ENCODE measurements around the gene IQSEC3. TPM values are rescaled to one million over a fixed set of nuclear protein-coding genes. Genes with fewer than 3 reads are reported as not detected.

The IQSEC3 gene
- total and polyA plus RNA-seq, 2 experiments from 2014 or later: 0.70 to 2.7 TPM

GRCh38 chr12:155006-155405, 88.4 kb downstream of the IQSEC3 start:
- Histone ChIP-seq H3K9me2 (replicated peaks; ENCODE audit: insufficient read depth) (no peaks in the 10 kb centered on the region), H3K79me2 (no peaks in the 10 kb centered on the region), H3K27me3 (no peaks in the 10 kb centered on the region), H3K36me3 (replicated peaks; ENCODE audit: insufficient read depth, low read depth) (no peaks in the 10 kb centered on the region), H3K4me2 (no peak overlapping the region), H2AFZ (no peak overlapping the region), H3K27ac (no peak overlapping the region), H4K20me1 (ENCODE audit: insufficient read depth, poor library complexity, severe bottlenecking) (no peaks in the 10 kb centered on the region), H3K9me3 (ENCODE audit: low read depth) (no peaks in the 10 kb centered on the region), H3K4me3 (no peak overlapping the region), H3K4me1 (ENCODE audit: insufficient read depth) (peaks cover 9% of the 10 kb centered on the region)
- DNase-seq (ENCODE audit: low spot score): no peak
- 91% methylated on average over 9 of the region's 9 CpGs for WGBS (ENCODE audit: low lambda C conversion rate, missing lambda C conversion rate)
- no peak for TF ChIP-seq EZH2 (IDR thresholded peaks at IDR 0.05; ENCODE audit: borderline replicate concordance)
- no peak for TF ChIP-seq EZH2phosphoT487 (IDR thresholded peaks at IDR 0.05; ENCODE audit: low read depth, severe bottlenecking, unreplicated experiment)
- TF ChIP-seq, protein P1, sequence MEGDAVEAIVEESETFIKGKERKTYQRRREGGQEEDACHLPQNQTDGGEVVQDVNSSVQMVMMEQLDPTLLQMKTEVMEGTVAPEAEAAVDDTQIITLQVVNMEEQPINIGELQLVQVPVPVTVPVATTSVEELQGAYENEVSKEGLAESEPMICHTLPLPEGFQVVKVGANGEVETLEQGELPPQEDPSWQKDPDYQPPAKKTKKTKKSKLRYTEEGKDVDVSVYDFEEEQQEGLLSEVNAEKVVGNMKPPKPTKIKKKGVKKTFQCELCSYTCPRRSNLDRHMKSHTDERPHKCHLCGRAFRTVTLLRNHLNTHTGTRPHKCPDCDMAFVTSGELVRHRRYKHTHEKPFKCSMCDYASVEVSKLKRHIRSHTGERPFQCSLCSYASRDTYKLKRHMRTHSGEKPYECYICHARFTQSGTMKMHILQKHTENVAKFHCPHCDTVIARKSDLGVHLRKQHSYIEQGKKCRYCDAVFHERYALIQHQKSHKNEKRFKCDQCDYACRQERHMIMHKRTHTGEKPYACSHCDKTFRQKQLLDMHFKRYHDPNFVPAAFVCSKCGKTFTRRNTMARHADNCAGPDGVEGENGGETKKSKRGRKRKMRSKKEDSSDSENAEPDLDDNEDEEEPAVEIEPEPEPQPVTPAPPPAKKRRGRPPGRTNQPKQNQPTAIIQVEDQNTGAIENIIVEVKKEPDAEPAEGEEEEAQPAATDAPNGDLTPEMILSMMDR (IDR thresholded peaks at IDR 0.05; ENCODE audit: poor library complexity): no peak

DNA sequence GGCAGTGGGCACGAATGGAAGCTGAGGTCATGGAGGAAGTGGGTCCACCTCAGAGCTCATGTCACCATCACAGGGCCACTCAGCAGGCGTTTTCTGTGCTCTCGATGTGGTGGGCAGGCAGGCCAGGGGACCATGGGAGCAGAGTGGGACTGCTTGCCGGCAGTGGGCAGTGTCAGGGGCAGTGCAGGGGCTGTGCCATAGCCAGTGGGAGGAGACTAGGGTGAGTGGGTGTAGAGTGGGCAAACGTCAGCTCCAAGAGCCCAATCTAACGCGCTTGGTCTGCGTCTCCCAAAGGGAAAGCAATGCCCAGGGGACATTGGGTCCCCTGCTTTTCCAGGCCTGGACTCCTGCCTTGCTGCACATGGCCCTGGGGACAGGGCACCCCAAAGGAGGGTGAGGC, 89.1 kb downstream of the IQSEC3 start:
- Histone ChIP-seq H3K27me3 (no peaks in the 10 kb centered on the region), H3K4me1 (ENCODE audit: insufficient read depth) (peaks cover 9% of the 10 kb centered on the region), H3K79me2 (no peaks in the 10 kb centered on the region), H4K20me1 (ENCODE audit: insufficient read depth, poor library complexity, severe bottlenecking) (no peaks in the 10 kb centered on the region), H3K4me2 (no peak overlapping the region), H3K36me3 (replicated peaks; ENCODE audit: insufficient read depth, low read depth) (no peaks in the 10 kb centered on the region), H3K9me2 (replicated peaks; ENCODE audit: insufficient read depth) (no peaks in the 10 kb centered on the region), H2AFZ (no peak overlapping the region), H3K9me3 (ENCODE audit: low read depth) (no peaks in the 10 kb centered on the region), H3K27ac (no peak overlapping the region), H3K4me3 (no peak overlapping the region)
- no peak for DNase-seq (ENCODE audit: low spot score)
- 91% methylated on average over 8 of the region's 8 CpGs for WGBS (ENCODE audit: low lambda C conversion rate, missing lambda C conversion rate)
- TF ChIP-seq EZH2 (IDR thresholded peaks at IDR 0.05; ENCODE audit: borderline replicate concordance): no peak
- no peak for TF ChIP-seq EZH2phosphoT487 (IDR thresholded peaks at IDR 0.05; ENCODE audit: low read depth, severe bottlenecking, unreplicated experiment)
- TF ChIP-seq, protein P1 (IDR thresholded peaks at IDR 0.05; ENCODE audit: poor library complexity): no peak

GRCh38 chr12:156945-157344, 90.4 kb downstream of the IQSEC3 start:
- Histone ChIP-seq H3K9me2 (replicated peaks; ENCODE audit: insufficient read depth) (no peaks in the 10 kb centered on the region), H4K20me1 (ENCODE audit: insufficient read depth, poor library complexity, severe bottlenecking) (no peaks in the 10 kb centered on the region), H3K27me3 (no peaks in the 10 kb centered on the region), H2AFZ (no peak overlapping the region), H3K79me2 (no peaks in the 10 kb centered on the region), H3K9me3 (ENCODE audit: low read depth) (no peaks in the 10 kb centered on the region), H3K4me1 (ENCODE audit: insufficient read depth) (peaks cover 9% of the 10 kb centered on the region), H3K4me3 (no peak overlapping the region), H3K4me2 (no peak overlapping the region), H3K27ac (no peak overlapping the region), H3K36me3 (replicated peaks; ENCODE audit: insufficient read depth, low read depth) (no peaks in the 10 kb centered on the region)
- WGBS (ENCODE audit: low lambda C conversion rate, missing lambda C conversion rate): 89% methylated on average over 13 of the region's 13 CpGs
- no peak for TF ChIP-seq EZH2phosphoT487 (IDR thresholded peaks at IDR 0.05; ENCODE audit: low read depth, severe bottlenecking, unreplicated experiment)
- TF ChIP-seq, protein P1 (IDR thresholded peaks at IDR 0.05; ENCODE audit: poor library complexity): no peak
- TF ChIP-seq EZH2 (IDR thresholded peaks at IDR 0.05; ENCODE audit: borderline replicate concordance): no peak
- no peak for DNase-seq (ENCODE audit: low spot score)

GRCh38 chr12:157644-158043, 91.1 kb downstream of the IQSEC3 start:
- Histone ChIP-seq H3K4me2 (no peak overlapping the region), H3K4me1 (ENCODE audit: insufficient read depth) (peaks cover 4% of the 10 kb centered on the region), H3K79me2 (no peaks in the 10 kb centered on the region), H3K4me3 (no peak overlapping the region), H3K27me3 (no peaks in the 10 kb centered on the region), H4K20me1 (ENCODE audit: insufficient read depth, poor library complexity, severe bottlenecking) (no peaks in the 10 kb centered on the region), H3K36me3 (replicated peaks; ENCODE audit: insufficient read depth, low read depth) (no peaks in the 10 kb centered on the region), H3K9me3 (ENCODE audit: low read depth) (no peaks in the 10 kb centered on the region), H3K27ac (no peak overlapping the region), H3K9me2 (replicated peaks; ENCODE audit: insufficient read depth) (no peaks in the 10 kb centered on the region), H2AFZ (no peak overlapping the region)
- TF ChIP-seq EZH2 (IDR thresholded peaks at IDR 0.05; ENCODE audit: borderline replicate concordance) (no peak), EZH2phosphoT487 (IDR thresholded peaks at IDR 0.05; ENCODE audit: low read depth, severe bottlenecking, unreplicated experiment) (no peak)
- TF ChIP-seq, protein P1 (IDR thresholded peaks at IDR 0.05; ENCODE audit: poor library complexity): no peak
- no peak for DNase-seq (ENCODE audit: low spot score)
- 94% methylated on average over 12 of the region's 12 CpGs for WGBS (ENCODE audit: low lambda C conversion rate, missing lambda C conversion rate)
